Esophagus (tissue), 2 donors: ENCODE measurements around the gene RAB11FIP4. TPM values are rescaled to one million over a fixed set of nuclear protein-coding genes. Genes with fewer than 3 reads are reported as not detected.

Experiments used
- H3K27ac ChIP-seq, 2 donors: one replicate each; pipeline ENCODE4 v1.5.1; 2013; ENCODE audit warnings: low read depth in 2 of 2, mild to moderate bottlenecking in 2 of 2, inconsistent platforms in 1 of 2, low read length in 1 of 2, moderate library complexity in 1 of 2
- H3K27me3 ChIP-seq, 2 donors: one replicate each; pipeline ENCODE4 v1.6.1; 2013; ENCODE audit warnings: low read length in 2 of 2, control low read depth in 1 of 2, mild to moderate bottlenecking in 1 of 2; ENCODE audit not compliant: insufficient read depth in 2 of 2, control insufficient read depth in 1 of 2
- H3K36me3 ChIP-seq, 2 donors: one replicate each; pipeline ENCODE4 v1.6.1; 2013; ENCODE audit warnings: low read length in 1 of 2; ENCODE audit not compliant: control insufficient read depth in 2 of 2, insufficient read depth in 2 of 2
- H3K4me1 ChIP-seq, 2 donors: one replicate each; pipeline ENCODE4 v1.6.1; 2013; ENCODE audit warnings: low read length in 1 of 2; ENCODE audit not compliant: control insufficient read depth in 2 of 2, insufficient read depth in 2 of 2
- H3K4me3 ChIP-seq, 2 donors: one replicate each; pipeline ENCODE4 v1.5.1; 2013; ENCODE audit warnings: low read length in 2 of 2, mild to moderate bottlenecking in 2 of 2, low read depth in 1 of 2, moderate library complexity in 1 of 2
- H3K9me3 ChIP-seq, 2 donors: one replicate each; pipeline ENCODE4 v1.6.1; 2013; ENCODE audit warnings: mild to moderate bottlenecking in 2 of 2, low read depth in 1 of 2, low read length in 1 of 2, moderate library complexity in 1 of 2; ENCODE audit not compliant: control insufficient read depth in 2 of 2, insufficient read depth in 1 of 2
- WGBS, 2 donors: extraction: QIAGEN DNeasy Blood & Tissue Kit; methylation state at CpG; one replicate each; pipeline ENCODE4 v1.1.7; 2013; 5-methylcytosine and 5-hydroxymethylcytosine counted together
- polyA plus RNA-seq, 2 donors: library from polyadenylated mRNA; stranded (reverse); fragments of 200-250 nt; gene quantifications; one replicate each; pipeline ENCODE4 v1.2.3, GENCODE V29; 2013
- donor health status: healthy with polysubstance abuse.
- donor health status: Bipolar disorder and iron deficiency.

The RAB11FIP4 gene
- polyA plus RNA-seq, 2 donors = 5.0 TPM

DNA sequence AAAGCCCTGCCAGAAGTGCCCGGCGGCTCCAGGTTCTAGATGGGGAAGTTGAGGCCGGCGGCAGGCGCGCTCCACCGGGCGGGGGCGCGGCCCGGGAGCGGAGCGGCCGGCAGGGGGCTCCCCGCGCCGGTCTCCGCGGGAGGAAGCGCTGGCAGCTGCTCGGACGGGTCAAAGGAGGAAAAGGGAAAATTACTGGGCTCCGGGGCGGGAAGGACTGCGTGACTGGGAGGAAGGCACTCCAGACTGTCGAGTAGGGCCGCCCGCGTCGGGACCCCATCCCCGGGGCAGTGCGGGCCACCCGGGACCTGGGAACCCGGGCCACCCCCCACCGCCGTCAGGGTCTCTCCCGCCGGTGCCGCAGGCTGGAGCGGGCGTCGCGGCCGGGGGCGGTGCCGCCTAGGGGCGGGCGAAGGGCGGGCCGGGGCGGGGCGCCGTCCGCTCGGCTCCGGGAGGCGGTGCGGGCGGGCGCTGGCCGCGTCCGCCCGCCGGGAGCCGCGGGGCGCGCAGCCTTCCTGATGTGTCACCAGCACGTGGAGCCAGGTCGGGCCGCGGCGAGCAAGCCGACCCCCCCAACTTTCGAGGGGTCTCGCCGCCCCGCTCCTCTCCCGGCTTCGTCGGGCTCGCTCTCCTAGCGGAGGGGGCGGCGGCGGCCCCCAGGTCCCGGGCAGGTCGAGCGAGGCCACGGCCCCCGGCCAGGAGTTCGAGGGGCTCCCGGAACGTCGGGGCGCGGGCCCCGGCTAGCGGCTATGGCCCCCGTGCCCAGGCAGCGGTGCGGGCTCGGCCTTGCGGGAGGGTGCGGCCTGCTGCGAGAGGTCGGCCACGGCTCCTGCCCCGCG is 167.5 kb downstream of the RAB11FIP4 start:
- H3K36me3 ChIP-seq = no peaks in the 10 kb centered on the region
- peak overlapping the region; percentile 85 to 91 for H3K27ac ChIP-seq
- H3K27me3 ChIP-seq = no peaks in the 10 kb centered on the region
- WGBS, 2 donors = 1 to 2% methylated on average over 63 to 111 of the region's 111 CpGs
- H3K4me1 ChIP-seq = peaks cover 3 to 10% of the 10 kb centered on the region in 2 donors
- H3K9me3 ChIP-seq = no peaks in the 10 kb centered on the region
- H3K4me3 ChIP-seq = peak overlapping the region; percentile 62 to 73

DNA sequence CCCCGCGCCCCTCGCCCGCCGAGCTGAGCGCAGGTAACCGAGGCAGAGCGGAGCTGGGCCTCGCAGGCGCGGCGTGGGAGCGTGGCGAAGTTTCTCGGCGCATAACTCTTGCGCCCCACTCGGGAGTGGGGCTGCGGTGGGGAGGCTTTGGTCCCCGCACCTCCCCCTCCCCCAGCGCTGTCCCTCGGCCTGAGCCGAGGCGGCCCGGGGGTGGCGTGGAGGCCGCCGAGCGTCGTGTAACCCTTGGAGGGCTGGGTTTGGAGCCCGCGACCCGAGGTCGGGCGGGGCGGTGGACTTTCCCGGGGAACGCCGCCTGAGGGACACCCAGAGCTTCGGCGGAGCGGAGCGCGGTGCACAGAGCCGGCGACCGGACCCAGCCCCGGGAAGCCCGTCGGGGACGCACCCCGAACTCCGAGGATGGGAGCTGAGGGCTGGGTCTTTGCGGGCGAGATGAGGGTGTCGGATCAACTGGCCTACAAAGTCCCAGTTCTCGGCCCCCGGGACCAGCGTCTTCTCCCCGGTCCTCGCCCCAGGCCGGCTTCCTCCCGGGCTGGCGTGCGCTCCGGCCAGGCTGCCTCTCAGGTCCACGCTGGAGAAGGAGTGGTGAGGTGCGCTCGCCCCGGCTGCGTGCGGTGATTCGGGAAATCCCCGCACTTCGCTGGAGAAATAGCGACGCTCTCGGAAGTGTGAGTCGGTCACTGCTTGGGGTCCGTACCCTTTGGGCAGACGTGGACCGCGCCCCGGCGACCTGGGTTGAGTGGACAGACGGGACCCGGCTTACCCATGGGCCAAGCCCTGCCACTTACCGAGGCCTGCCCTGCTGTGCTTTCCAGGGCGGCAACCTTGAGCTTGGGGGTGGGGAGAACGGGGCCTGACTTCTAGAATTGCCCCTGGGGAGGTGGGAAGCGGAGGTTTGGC is 168.4 kb downstream of the RAB11FIP4 start:
- Histone ChIP-seq H3K9me3 (no peaks in the 10 kb centered on the region), H3K27me3 (no peaks in the 10 kb centered on the region), H3K4me1 (peaks cover 3 to 17% of the 10 kb centered on the region in 2 donors), H3K36me3 (no peaks in the 10 kb centered on the region), H3K27ac (peak overlapping the region; percentile 85 to 91), H3K4me3 (peak overlapping the region; percentile 62 to 73)
- WGBS, 2 donors = 14 to 27% methylated on average over 86 to 91 of the region's 91 CpGs

DNA sequence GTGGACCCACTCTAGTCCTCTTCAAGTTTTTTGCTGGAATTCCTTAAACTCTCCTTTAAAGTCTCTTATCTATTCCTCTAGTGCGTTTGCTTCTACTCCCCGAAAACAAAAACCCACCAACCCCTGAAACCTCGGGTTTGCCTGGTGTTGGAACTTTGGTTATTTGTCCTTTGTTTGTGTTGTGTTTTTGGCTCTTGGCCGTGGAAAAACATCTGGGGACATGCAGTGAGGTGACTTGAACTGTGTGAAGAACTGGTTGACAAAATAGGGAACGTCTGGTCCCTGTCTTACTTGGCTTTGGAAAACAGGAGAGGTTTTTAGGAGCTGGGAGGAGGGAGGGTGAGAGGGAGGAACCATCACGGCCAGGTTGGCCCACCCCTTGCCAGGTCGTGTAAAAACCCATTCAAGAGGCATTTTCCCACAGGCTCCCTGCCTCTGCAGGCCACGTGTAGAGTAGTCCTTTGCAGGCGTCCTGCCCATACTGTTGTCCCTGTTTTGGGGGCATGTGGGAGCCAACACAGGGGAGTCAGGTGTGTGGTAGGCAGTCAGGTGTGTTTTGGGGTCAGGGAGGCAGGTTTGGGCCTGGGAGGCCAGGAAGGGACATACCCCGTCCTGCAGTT is 169.3 kb downstream of the RAB11FIP4 start:
- Histone ChIP-seq H3K27ac (peak overlapping the region; percentile 85 to 91), H3K27me3 (no peaks in the 10 kb centered on the region), H3K9me3 (no peaks in the 10 kb centered on the region), H3K4me1 (peaks cover 4 to 23% of the 10 kb centered on the region in 2 donors), H3K4me3 (peak overlapping the region; percentile 62 to 73), H3K36me3 (no peaks in the 10 kb centered on the region)
- WGBS, 2 donors = 32 to 48% methylated on average over 10 of the region's 10 CpGs

DNA sequence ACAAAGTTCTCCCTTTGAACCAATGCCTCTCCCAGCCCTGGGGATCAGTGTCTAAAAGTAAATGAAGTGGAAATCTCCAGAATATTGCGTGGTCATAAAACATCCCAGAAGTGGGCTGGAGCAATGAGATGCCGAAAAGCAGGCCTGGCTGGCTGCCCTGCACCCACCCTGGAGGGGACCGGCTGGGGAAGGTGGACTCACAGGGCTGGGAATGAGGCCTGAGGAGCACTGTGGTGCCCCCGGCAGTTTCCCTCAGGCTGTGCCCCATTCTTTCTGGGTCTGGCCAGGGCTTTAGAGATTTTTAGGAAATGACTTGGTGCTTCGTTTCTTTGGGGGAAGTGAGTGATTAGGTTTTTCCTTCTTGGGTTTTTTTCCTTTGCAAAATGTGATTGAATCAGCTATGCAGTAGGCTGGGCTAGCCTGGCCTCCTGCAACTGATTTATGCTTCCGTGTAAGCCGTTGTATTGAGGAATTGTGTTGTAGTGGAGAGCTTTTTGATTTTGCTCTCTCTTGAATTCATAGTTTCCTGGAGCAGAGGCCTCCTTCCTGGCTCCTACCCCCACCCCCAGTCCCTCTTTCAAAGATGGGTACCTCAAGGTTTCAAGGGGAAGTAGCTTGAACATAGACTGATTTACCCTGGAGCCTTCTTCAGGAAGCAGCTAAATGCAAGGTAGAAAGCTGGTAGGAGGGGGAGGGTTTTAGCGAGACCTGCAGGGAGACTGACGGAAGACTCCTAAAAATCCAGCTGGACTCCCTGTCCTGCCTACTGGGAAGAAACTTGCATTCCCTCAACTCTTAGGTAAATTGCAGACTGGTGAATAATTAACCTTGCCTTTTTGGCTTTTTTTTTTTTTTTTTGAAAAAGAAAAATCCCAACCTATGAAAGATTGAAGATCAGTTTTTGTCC is 170.2 kb downstream of the RAB11FIP4 start:
- no peaks in the 10 kb centered on the region for H3K27me3 ChIP-seq
- peak overlapping the region; percentile 85 for H3K27ac ChIP-seq
- H3K4me1 ChIP-seq = peaks cover 10 to 27% of the 10 kb centered on the region in 2 donors
- H3K4me3 ChIP-seq = peak overlapping the region in 1 of 2 donors; percentile 62
- 32 to 43% methylated on average over 9 of the region's 9 CpGs for WGBS, 2 donors
- H3K36me3 ChIP-seq = no peaks in the 10 kb centered on the region
- H3K9me3 ChIP-seq = no peaks in the 10 kb centered on the region

DNA sequence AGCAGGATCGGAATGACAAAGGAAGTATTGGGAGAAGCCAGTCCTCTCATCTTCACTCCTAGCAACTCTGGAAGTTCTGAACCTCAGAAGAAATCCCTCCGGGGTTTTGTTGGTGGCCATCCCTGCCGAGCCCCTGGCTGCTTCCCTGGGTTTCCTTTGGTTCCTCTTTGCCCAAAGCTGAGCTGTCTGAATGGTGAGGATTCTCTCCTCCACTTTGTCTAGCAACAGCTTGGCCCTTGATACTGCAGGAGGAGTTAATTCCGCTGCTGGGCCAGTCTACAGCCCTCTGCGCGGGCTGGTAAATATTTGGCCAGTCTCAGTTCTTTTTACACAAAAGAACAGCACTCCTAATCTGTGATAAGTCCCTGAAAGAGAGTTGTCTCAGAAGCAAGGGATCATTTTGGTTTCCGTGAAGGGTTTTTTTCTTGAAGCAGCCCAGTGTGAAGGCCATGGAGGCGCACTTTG is 170.9 kb downstream of the RAB11FIP4 start:
- H3K27me3 ChIP-seq = no peaks in the 10 kb centered on the region
- H3K36me3 ChIP-seq = no peaks in the 10 kb centered on the region
- peaks cover 10 to 31% of the 10 kb centered on the region in 2 donors for H3K4me1 ChIP-seq
- 70 to 85% methylated on average over 8 of the region's 8 CpGs for whole genome bisulfite sequencing, 2 donors
- H3K9me3 ChIP-seq = no peaks in the 10 kb centered on the region
- H3K4me3 ChIP-seq = no peak overlapping the region
- H3K27ac ChIP-seq = peak overlapping the region in 1 of 2 donors; percentile 85

DNA sequence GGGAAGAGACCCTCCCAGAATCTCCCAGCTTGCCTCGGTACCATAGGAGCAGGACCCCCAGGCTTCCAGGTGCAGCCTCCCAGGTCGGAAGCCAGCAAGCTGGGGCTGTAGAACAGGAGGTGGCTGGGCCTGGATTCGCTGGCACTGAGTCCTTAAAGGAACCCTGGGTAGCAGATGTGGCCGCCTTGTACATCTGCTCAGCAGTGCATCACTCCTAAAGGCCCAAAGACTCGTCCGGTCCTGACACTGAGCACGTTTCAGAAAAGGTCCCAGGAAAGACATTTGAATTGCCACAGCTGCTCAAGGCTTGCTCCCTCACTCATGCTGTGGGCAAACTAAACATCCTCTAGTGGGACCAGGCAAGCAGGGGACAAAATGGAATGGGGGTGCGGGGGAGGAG is 172.8 kb downstream of the RAB11FIP4 start:
- no peaks in the 10 kb centered on the region for H3K27me3 ChIP-seq
- H3K4me1 ChIP-seq = peaks cover 12 to 34% of the 10 kb centered on the region in 2 donors
- no peaks in the 10 kb centered on the region for H3K9me3 ChIP-seq
- H3K27ac ChIP-seq = peak overlapping the region in 1 of 2 donors; percentile 53
- H3K36me3 ChIP-seq = no peaks in the 10 kb centered on the region
- WGBS, 2 donors = 87 to 88% methylated on average over 8 of the region's 8 CpGs
- no peak overlapping the region for H3K4me3 ChIP-seq

DNA sequence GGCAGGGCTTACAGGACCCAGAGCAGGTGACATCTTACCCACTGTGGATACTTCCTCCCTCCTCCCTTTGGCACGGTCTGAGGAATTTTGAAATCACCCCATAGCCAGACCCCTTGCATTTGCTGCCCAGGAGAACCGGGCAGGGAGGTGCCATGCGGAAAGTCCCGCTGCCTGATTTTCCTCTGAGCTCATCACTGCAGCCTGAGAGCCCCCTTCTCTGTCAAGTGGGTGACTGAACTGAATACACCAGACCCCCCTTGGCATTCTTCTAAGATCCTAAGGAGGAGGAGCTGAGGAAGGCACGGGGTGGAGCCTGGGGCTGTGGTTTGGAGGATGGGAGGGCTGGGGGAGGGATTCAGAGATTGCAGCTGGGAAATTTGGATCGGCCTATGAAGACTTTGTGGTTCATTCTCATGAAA is 173.4 kb downstream of the RAB11FIP4 start:
- H3K27me3 ChIP-seq = no peaks in the 10 kb centered on the region
- H3K4me3 ChIP-seq = no peak overlapping the region
- peaks cover 12 to 34% of the 10 kb centered on the region in 2 donors for H3K4me1 ChIP-seq
- 44 to 54% methylated on average over 6 of the region's 6 CpGs for WGBS, 2 donors
- H3K9me3 ChIP-seq = no peaks in the 10 kb centered on the region
- peak overlapping the region; percentile 15 to 47 for H3K27ac ChIP-seq
- no peaks in the 10 kb centered on the region for H3K36me3 ChIP-seq

DNA sequence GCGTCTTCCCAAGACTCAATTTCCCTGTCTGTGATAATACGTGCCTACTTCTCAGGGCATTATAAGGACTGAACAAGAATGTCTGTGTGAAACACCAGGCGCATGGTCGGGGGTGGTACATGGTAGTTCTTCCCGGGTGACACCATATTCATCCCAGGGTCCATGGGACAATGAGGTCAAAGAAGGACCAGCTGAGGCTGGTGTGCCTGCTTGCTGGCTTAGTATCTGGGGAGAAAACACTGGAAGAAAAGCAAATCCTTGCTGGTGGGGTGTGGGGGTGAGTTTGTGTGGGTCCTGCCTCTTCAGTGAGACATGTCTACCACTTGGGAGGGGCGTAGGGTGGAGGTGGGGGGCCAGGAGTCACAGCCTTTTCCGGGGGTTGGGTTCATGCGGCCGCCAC is 174.2 kb downstream of the RAB11FIP4 start:
- no peaks in the 10 kb centered on the region for H3K27me3 ChIP-seq
- H3K9me3 ChIP-seq = no peaks in the 10 kb centered on the region
- 81 to 86% methylated on average over 9 of the region's 9 CpGs for WGBS, 2 donors
- H3K36me3 ChIP-seq = no peaks in the 10 kb centered on the region
- H3K4me3 ChIP-seq = no peak overlapping the region
- H3K4me1 ChIP-seq = peaks cover 12 to 34% of the 10 kb centered on the region in 2 donors
- H3K27ac ChIP-seq = peak overlapping the region; percentile 15 to 67
